Mononuclear cell (primary cell): ENCODE measurements around the gene SMYD2. TPM values are rescaled to one million over a fixed set of nuclear protein-coding genes. Genes with fewer than 3 reads are reported as not detected.
"Not testable (repeated sequence)": the region's sequence is repeated elsewhere in the genome, so short reads cannot be mapped to it uniquely, and the experiment has no call there.

ENCODE experiments used
- H3K27me3 ChIP-seq: 2 replicates; pipeline ENCODE4 v1.6.0; 2011; ENCODE audit warnings: low read length, control low read depth; ENCODE audit not compliant: insufficient read depth
- H3K4me1 ChIP-seq: 2 replicates; pipeline ENCODE4 v1.5.1; 2011; ENCODE audit warnings: mild to moderate bottlenecking, low read length, control low read depth; ENCODE audit not compliant: insufficient read depth
- H3K4me3 ChIP-seq: 2 replicates; pipeline ENCODE4 v1.5.1; 2011; ENCODE audit warnings: mild to moderate bottlenecking, low read length, moderate library complexity
- H3K9me3 ChIP-seq: 2 replicates; pipeline ENCODE4 v1.5.1; 2011; ENCODE audit warnings: low read depth, mild to moderate bottlenecking, control low read depth, low read length
- total RNA-seq: library from RNA; depleted of rRNA; stranded (reverse); fragments of >200 nt; gene quantifications from one replicate; pipeline ENCODE4 v1.2.3, GENCODE V29; 2012

SMYD2 gene
- total RNA-seq, 1 donor: 18.9 TPM

GRCh38 chr1:214260561-214261205, 20.3 kb upstream of the SMYD2 start:
- H3K4me3 ChIP-seq: no peak overlapping the region
- peaks cover 49% of the 10 kb centered on the region for H3K27me3 ChIP-seq
- H3K9me3 ChIP-seq: no peaks in the 10 kb centered on the region
- peaks cover 4% of the 10 kb centered on the region for H3K4me1 ChIP-seq

GRCh38 chr1:214261206-214262123, 19.5 kb upstream of the SMYD2 start:
- H3K4me1 ChIP-seq: peaks cover 4% of the 10 kb centered on the region
- H3K9me3 ChIP-seq: no peaks in the 10 kb centered on the region
- no peak overlapping the region for H3K4me3 ChIP-seq
- peaks cover 54% of the 10 kb centered on the region for H3K27me3 ChIP-seq

DNA sequence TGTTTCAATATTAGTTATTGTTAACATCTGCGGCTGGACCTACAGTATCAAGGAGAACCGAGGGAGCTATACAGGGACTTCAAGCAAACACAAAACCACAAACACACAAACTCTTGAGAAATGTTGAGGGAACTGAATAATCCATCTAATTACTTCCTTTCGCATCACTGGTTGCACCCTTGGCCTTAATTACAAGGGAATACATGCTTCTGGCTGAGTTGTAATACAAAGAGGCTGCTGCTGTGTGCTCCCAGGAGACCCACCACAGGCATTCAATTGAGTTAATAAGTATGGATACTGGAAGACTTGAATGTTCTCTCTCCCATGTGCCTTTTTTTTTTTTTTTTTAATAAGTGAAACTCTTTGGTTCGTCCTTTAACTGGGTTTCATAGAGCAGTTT, 16.8 kb upstream of the SMYD2 start:
- no peaks in the 10 kb centered on the region for H3K9me3 ChIP-seq
- H3K4me3 ChIP-seq: no peak overlapping the region
- peaks cover 4% of the 10 kb centered on the region for H3K4me1 ChIP-seq
- peaks cover 60% of the 10 kb centered on the region for H3K27me3 ChIP-seq

GRCh38 chr1:214264976-214265375, 16.0 kb upstream of the SMYD2 start:
- Histone ChIP-seq H3K4me1 (peaks cover 4% of the 10 kb centered on the region), H3K27me3 (peaks cover 64% of the 10 kb centered on the region), H3K9me3 (no peaks in the 10 kb centered on the region), H3K4me3 (no peak overlapping the region)

- Histone ChIP-seq H3K9me3 (no peaks in the 10 kb centered on the region), H3K4me1 (no peaks in the 10 kb centered on the region), H3K4me3 (no peak overlapping the region), H3K27me3 (peaks cover 33% of the 10 kb centered on the region)
Observed at GRCh38 chr1:214270097-214270650, 10.8 kb upstream of the SMYD2 start.

DNA sequence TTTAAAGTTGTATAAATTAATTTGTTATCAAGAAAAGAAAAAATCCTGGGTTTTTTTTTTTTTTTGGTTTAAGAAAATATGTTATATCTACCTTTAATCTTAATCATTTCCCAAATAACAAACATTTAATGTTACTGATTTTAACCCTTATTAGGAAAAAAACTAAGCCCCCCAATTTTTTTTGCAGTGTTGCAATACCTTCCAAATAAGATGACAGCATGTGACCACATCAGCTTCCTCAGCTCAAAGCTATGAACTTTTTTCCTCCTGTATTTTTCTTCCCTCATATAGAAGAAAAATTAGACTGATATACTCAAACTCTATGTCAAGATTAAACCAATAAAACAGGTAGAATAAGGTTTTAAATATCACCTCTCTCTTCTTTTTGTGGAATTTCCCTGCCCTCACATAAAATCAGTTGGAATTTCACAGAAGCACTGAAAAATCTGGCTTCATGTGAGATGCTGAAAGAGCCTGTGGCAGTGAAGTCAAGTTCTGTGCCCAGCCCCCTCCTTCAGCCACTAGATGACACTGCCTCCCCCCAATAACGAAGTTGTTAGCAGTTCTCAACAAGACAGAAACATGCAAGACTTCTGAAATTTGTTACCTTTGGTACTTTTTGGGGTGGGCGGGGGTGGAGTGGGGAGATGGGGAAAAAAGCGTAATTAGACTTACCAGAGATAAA, 9.6 kb upstream of the SMYD2 start:
- no peak overlapping the region for H3K4me3 ChIP-seq
- no peaks in the 10 kb centered on the region for H3K9me3 ChIP-seq
- H3K27me3 ChIP-seq: peaks cover 24% of the 10 kb centered on the region
- H3K4me1 ChIP-seq: no peaks in the 10 kb centered on the region

DNA sequence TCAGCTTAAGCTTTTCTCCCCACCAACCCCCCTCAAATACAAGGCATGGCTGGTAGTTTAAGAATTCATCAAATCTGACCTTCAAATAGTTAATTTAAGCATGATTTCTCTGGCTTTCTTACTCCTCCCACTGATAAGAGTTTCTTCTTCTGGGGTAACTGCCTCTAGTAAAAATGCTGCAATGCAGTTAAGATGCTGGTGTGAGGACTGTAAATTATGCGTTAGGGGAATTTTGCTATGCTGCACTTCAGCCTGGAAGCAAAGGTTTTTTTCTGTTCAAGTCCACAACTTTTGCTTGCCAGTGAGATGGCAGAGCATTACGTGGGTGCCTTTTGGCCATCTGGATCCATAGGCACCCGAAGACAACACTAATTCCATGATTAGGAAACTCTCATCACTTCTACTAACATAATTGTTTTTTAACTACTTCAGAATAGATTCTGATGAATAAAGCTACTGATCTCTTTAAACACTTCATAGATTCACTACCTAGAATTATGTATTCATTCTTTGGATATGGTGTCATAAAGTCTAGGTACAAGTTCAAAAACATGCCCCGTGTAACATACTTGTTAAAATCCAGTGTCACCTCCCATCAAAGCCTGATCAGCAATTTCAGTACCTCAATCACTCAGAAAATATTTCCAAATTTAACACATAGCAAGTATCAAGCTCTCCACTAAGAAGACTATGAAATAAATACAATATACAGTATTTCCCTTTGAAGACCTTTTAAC, 8.8 kb upstream of the SMYD2 start:
- no peaks in the 10 kb centered on the region for H3K9me3 ChIP-seq
- no peaks in the 10 kb centered on the region for H3K4me1 ChIP-seq
- no peak overlapping the region for H3K4me3 ChIP-seq
- peaks cover 24% of the 10 kb centered on the region for H3K27me3 ChIP-seq

- Histone ChIP-seq H3K4me3 (no peak overlapping the region), H3K4me1 (no peaks in the 10 kb centered on the region), H3K27me3 (peaks cover 21% of the 10 kb centered on the region), H3K9me3 (no peaks in the 10 kb centered on the region)
Observed at GRCh38 chr1:214272964-214273533, 7.9 kb upstream of the SMYD2 start.

DNA sequence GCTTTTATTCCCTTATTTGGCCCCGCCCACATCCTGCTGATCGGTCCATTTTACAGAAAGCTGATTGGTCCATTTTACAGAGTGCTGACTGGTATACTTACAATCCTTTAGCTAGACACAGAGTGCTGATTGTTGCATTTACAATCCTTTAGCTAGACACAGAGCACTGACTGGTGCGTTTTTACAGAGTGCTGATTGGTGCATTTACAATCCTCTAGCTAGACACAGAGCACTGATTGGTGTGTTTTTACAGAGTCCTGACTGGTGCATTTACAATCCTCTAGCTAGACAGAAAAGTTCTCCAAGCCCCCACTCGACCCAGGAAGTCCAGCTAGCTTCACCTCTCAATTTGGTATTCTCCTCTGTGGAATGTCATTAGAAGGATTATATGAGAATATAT, 5.3 kb upstream of the SMYD2 start:
- not testable (repeated sequence) for H3K9me3 ChIP-seq

DNA sequence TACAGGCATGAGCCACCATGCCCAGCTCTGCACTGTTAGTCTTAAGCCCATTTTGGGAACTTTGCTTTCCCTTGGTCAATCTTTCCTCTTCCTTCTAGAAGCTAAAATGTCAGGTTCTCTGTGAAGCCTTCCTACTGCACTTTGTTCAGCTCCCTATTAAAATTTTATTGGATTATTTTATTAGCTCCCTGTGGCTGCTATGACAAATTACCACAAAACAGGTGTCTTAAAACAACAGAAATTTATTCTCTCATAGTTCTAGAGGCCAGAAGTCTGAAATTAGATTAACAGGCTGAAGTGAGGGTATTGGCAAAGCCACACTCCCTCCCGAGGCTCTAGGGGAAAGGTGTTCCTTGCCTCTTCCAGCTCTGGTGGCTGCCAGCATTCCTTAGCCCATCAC, 4.2 kb upstream of the SMYD2 start:
- H3K9me3 ChIP-seq: no peaks in the 10 kb centered on the region
- no peaks in the 10 kb centered on the region for H3K27me3 ChIP-seq
- peaks cover 10% of the 10 kb centered on the region for H3K4me1 ChIP-seq

More for the DNA sequence above, 5.3 kb upstream of the SMYD2 start:
- H3K4me1 ChIP-seq, H3K4me3 ChIP-seq, H3K27me3 ChIP-seq: not testable (repeated sequence)

DNA sequence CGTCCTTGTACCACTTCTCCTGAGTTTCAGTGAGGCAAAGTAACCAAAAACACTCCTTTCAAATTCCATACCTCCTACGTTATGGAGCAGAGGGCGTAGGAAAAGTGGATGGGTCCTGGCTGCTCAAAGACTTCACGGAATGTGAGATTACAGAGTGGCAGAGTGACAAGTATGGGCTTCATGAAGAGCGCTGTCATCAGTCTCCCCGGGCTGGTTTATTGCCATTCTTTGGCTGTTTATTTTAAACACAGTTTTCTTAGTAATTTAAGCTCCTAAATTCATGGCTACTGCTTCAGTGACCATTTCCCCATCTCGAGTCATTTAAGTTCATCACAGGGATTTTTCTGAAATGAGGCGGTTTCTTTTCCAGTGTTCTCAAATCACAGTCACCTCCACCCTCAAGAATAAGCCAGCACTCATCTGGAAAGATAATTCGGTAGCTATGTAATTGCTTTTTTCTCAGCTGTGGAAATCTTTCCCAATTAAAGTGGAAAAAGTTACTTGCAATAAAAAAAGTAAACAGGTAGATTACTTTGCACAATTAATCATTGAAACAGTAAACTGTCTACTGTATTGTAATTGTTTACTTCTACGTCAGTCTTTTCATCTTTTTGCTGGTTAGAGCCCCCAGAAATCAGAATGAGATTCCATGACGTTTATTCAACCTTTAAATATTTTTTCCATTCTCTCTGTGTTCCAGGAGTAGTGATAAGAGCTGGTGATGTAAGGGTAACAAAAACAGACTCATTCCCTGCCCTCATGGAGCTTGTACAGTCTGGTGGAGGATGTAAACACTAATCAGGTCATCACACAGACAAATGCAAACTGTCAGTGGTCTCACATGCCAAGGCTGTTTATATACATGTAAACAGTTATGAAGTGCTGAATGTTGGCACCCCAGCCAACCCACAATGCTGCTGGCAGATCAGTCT, 3.0 kb upstream of the SMYD2 start:
- Histone ChIP-seq H3K27me3 (no peaks in the 10 kb centered on the region), H3K4me1 (peaks cover 22% of the 10 kb centered on the region)

More for the DNA sequence above, 4.2 kb upstream of the SMYD2 start:
- H3K4me3 ChIP-seq: no peak overlapping the region

GRCh38 chr1:214280386-214281020, 456 bp upstream of the SMYD2 start:
- Histone ChIP-seq H3K9me3 (no peaks in the 10 kb centered on the region), H3K4me3 (peak overlapping the region; percentile 71), H3K4me1 (peaks cover 24% of the 10 kb centered on the region), H3K27me3 (no peaks in the 10 kb centered on the region)

More for the DNA sequence above, 3.0 kb upstream of the SMYD2 start:
- Histone ChIP-seq H3K9me3 (no peaks in the 10 kb centered on the region), H3K4me3 (no peak overlapping the region)
